AG04449 (cell line): ENCODE measurements around the gene ZBTB7C.

ENCODE experiments used
- CTCF ChIA-PET: fragments of 350-600 bp; formaldehyde crosslinking; extraction: SDS; loops from one replicate; lab custom pipeline; 2021; ENCODE audit warnings: antibody characterized with exemption; lab: Yijun Ruan, JAX
- POLR2A ChIA-PET: fragments of 400-600, 350-600 bp; formaldehyde crosslinking; extraction: SDS; loops from one replicate; lab custom pipeline; 2020; ENCODE audit warnings: antibody characterized with exemption, inconsistent platforms; lab: Yijun Ruan, JAX
- DNase-seq: peaks from one replicate; pipeline ENCODE4 v3.0.0-alpha.2; 2010; ENCODE audit warnings: low read depth, low spot score
- H3K4me3 ChIP-seq: 2 replicates; pipeline ENCODE4 v1.5.1; 2011; ENCODE audit warnings: low read depth, mild to moderate bottlenecking, control low read depth, low read length
- CTCF ChIP-seq: IDR thresholded peaks from one replicate; pipeline ENCODE4 v1.5.1; 2011; ENCODE audit warnings: mild to moderate bottlenecking, moderate library complexity, low read length, control low read depth, inconsistent platforms; ENCODE audit not compliant: insufficient read depth; ENCODE audit errors: missing control alignments

Gene ZBTB7C

DNA sequence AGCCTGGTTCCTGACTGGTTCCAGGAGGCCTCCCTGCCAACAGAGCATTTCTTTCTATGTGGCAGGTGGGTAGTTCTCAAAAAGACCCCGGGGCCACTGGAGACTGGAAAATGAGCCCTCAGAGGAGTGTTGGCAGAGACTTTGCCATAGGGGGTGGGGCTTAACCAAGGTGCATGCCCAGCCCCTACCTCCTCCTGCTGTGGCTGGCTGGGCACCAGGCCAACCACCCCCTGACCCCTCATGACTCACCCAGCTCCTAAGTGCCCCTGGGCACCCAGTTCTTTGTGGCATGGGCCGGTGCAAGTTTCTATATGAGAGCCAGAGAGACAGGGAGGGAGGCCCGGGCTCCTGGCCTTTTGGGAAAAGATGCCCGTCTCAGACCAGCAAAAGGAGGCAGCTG lies 380.5 kb downstream of the ZBTB7C start:
- POLR2A ChIA-PET = no interaction called here
- TF ChIP-seq CTCF = no peak
- CTCF ChIA-PET = interaction anchor here (0.8 to 4.4 kb wide), 8 partner anchors 9 to 435 kb away, joined by 3 to 81 read pairs (median 3); no protein-coding TSS in a partner anchor
- DNase-seq = no peak
- no peak overlapping the region for H3K4me3 ChIP-seq

GRCh38 chr18:48028081-48028480 lies 381.1 kb downstream of the ZBTB7C start:
- no peak for TF ChIP-seq CTCF
- DNase-seq = no peak
- ChIA-PET CTCF (interaction anchor here (0.8 to 4.4 kb wide), 6 partner anchors 42 to 436 kb away, joined by 3 to 81 read pairs (median 3); no protein-coding TSS in a partner anchor), POLR2A (no interaction called here)
- H3K4me3 ChIP-seq = no peak overlapping the region

DNA sequence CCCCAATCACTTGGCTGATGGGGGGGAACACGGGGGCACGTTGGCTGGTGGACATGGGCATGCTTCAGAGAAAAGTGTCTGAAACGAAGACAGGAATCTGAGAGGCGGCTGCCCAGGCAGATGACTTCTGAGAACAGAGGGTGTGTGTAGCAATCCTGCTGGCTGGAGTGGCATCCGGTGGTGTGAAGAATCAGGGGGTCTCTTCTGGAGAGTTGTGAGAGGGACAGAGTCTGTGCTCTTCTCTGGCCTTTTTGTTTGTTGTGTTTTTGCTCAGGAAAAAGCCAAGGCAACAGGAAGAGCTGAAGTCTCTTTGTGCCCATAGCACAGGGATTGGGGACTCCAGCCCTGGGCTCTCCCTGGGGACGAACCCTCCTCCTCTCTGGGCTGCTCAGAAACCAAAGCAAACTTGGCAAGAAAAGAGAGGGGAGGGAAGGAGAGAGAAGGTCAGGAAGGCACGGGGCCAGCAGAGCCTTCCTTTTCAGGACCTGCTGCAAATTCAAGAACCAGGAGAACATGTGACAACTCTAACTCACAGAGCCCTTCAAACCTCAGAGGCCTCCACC lies 381.7 kb downstream of the ZBTB7C start:
- CTCF ChIA-PET = interaction anchor here (1.0 to 6.3 kb wide), 5 partner anchors 41 to 436 kb away, joined by 3 to 81 read pairs (median 32); no protein-coding TSS in a partner anchor
- POLR2A ChIA-PET = no interaction called here
- DNase-seq = no peak
- no peak overlapping the region for H3K4me3 ChIP-seq
- no peak for TF ChIP-seq CTCF

DNA sequence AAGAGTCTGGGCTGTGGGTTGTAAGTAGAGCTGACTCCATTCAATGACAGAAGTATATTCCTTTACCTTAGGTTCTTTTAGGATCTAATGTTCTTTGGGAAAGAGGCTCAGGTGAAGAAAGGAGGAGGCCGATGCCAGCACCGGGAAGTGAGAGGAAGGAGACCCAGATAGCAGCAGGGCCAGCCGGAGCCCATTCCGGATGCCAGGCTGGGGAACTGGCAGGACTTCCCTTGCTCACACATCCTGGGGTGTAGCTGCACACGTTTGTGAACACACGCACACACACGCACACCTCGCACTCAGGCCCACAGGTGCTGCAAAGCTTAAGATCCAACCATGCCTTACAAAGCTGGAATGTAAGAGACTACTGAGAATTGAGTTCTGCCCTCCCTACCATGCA lies 383.0 kb downstream of the ZBTB7C start:
- CTCF ChIA-PET = interaction anchor here (1.1 to 6.3 kb wide), 6 partner anchors 9 to 420 kb away, joined by 3 to 44 read pairs (median 4); no protein-coding TSS in a partner anchor
- H3K4me3 ChIP-seq = no peak overlapping the region
- POLR2A ChIA-PET = no interaction called here
- no peak for DNase-seq
- no peak for TF ChIP-seq CTCF

DNA sequence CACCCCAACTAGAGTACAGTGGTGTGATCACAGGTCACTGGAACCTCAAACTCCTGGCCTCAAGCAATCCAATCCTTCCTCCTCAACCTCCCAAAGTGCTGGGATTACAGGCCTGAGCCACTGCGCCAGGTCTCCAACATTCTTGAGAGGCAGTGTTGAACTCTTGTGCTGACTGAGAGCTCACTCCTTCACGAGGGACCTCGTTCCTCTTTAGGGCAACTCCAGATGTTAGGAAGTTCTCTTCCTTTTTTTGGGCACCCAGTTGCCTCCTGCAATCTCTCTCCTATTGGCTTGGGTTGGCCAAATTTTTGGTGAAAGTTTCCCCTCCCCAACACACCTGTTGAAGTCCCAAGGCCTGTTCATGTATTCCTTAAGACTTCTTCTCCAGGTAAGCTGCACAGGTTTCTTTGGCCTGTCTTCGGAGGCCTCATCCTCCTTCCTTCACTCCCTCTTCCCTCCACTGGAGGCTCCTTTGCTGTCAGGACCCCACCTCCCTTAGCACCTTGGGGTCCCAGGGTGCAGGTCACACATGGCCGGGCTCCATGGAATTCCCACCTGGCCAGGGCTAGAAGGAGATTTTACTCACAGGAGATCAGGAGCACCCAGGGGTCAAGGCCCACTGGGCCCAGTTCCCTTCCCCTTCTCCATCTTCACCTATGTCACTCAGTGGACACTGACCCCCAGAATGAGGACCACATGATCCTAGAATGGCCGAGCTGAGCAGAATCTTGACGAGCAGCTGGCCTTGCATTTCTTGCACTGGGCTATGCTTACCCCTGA lies 384.1 kb downstream of the ZBTB7C start:
- TF ChIP-seq CTCF = no peak
- CTCF ChIA-PET = interaction anchor here (0.7 to 6.3 kb wide), 7 partner anchors 8 to 434 kb away, joined by 3 to 44 read pairs (median 4); no protein-coding TSS in a partner anchor
- no peak overlapping the region for H3K4me3 ChIP-seq
- POLR2A ChIA-PET = no interaction called here
- DNase-seq = no peak

DNA sequence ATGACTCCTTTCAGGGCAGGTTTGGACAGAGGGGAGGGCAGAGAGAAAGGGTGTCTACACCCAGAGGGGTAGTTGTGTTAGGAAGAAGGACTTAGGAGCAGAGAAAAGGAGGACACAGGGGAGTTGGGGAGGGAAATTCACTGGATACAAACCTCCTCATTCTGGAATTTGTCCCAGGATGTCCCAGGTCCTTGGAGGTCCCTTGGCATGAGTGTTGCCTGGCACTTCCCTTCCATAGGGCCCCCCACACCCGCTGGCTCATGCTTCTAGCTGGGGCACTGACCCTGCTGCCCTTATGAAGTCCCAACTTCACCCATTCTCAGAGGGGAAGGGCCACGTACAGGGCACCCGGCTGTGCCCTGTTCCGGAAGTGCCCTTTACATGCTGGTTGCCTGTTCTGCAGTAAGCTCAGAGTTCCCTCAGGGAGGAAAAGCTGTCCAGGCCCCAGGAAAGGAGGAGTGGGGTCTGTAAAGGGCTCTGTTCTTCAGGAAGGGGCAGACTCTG lies 385.1 kb downstream of the ZBTB7C start:
- no peak for TF ChIP-seq CTCF
- POLR2A ChIA-PET = no interaction called here
- H3K4me3 ChIP-seq = no peak overlapping the region
- CTCF ChIA-PET = interaction anchor here (0.7 to 6.3 kb wide), 7 partner anchors 9 to 435 kb away, joined by 3 to 44 read pairs (median 4); no protein-coding TSS in a partner anchor
- DNase-seq = no peak
